HG03432 (cell line): ENCODE measurements around the gene CYP3A4.
"Not testable (repeated sequence)": the region's sequence is repeated elsewhere in the genome, so short reads cannot be mapped to it uniquely, and the experiment has no call there.

Experiments used
- ATAC-seq: cut with Tn5 transposase; IDR thresholded peaks from one replicate; pipeline ENCODE4 v1.9.1; 2021; ENCODE audit warnings: mild to moderate bottlenecking, moderate library complexity; ENCODE audit not compliant: unreplicated experiment

The CYP3A4 gene

GRCh38 chr7:99784007-99784406, at the start of gene CYP3A4:
Gene CYP3A4, minus strand, starts transcription at chr7:99784184. Its CDS starts 103 bp downstream, at chr7:99784081.
- ATAC-seq = no peak

GRCh38 chr7:99833289-99833877, 49.4 kb upstream of the CYP3A4 start:
- no peak for ATAC-seq

DNA sequence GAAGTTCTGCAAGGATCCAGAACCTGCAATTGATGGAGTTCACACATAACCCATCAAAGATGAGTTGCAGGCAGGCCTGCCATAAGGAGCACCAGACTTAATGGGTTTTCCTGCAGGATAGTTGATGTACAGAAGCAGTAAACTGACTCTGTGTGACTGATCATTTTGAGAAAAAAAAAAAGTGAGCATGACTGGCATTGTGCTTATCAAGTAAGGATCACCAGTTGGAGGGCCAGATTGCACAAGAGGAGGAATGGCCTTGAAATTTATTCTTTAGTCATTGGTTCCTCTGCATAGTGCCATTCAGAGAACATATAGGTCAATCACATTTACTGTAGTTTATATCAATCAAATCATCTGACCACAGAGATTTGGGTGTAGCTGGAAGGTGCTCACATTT, 47.6 kb upstream of the CYP3A4 start:
- ATAC-seq = no peak

DNA sequence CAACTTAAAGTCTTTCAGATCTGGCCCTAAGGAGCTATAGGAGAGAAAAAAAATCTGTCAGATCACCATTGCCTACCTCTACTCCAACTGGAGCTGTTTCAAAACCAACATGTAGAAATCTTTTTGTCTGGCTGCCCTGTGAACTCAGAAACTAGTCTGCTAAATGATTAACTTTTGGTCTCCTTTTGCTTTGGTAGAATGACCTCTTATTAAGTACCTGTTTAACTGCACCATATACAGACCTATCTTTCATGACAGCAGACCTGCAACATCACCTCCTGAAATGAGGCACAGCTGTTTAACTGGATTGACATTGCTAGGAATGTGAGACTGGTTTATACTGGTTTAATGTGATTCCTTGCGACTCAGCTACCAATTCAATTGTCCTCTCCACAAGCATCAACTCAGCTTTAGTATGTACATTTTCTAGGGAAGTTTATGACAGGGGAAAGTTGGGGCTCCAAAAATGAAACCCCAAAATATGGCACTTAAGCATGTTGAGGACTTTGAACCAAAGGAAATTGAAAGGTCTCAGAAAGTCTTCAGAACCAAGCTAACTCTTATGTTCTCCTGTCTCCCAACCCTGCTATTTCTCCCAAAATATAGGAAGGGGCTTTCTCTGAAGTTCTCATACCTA, 45.7 kb upstream of the CYP3A4 start:
- ATAC-seq = no peak

- ATAC-seq = no peak
These were observed 44.8 kb upstream of the CYP3A4 start for GRCh38 chr7:99828811-99829210.

DNA sequence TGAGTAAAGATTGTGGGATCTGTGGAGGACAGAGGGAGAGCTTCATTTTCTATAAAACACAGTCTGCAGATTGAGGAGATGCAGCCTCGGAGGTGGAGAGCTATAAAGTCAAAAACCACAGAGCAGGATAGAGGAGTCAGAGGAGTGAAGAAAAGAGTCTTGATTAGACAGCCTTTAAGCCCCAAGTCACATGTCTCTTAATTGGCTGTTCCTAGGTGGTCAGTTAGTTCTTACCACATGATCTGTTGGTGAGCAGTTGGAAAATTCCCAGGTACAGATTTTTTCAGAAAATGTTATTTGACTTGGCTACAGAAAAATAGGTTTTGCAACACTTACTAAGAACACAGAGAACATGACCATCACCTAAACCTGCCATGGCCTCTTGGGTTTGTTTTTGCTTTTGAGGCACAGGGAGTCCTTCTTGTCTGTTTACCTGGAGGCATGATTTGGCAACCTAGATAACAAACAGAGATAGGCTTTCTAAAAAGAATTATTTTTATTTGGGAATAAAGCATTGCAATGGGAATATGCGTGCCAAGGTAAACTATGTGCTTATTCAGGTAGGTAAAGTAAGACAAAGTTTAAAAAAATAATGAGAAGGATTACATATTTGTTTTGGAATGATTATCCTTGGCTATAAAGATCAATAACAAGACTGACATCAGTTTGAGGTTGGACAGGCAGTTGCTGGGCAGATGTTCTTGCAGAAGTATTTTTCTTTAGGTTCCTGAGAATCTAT, 43.2 kb upstream of the CYP3A4 start:
- ATAC-seq = no peak

DNA sequence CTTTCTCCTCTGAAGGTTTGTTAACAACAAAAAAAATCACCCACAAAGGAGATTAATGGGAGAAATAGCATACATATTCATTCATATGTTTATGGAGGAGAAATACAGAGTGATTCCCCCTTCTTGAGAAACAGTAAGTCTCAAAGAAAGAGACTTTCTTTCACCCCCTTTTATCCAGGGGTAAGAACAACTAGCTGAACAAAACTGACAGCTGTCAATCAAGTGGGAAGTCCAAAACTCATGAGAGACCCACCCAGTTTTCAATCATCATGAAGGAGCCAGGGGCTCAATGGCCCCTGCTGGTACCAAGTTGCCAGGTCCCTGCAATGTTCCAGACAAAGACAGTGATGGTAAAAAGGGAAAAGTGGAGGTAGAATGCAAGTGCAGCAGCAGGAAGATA, 41.9 kb upstream of the CYP3A4 start:
- ATAC-seq = no peak

- no peak for ATAC-seq
These were observed 41.5 kb upstream of the CYP3A4 start for GRCh38 chr7:99825452-99825851.

DNA sequence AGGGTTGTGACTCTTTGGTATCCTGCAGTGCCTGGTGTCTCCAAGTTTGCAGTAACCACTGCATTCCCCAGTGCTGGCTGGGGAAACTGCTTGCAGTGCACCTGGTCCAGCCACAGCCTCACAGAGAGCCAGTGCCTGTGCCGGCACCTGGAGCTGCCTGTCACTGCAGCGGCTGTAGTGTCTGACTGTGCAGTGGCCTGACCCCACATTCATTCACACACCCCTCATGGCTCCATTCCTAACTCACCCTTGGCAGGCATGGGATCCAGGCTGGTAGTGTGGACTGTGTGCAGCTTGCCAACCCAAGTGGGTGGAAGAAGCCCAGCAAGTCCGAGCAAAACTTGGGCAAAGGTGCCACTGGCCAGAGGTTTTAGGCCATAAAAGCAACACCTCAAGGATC, 40.1 kb upstream of the CYP3A4 start:
- ATAC-seq = no peak

- no peak for ATAC-seq
These were observed 39.0 kb upstream of the CYP3A4 start for GRCh38 chr7:99822731-99823718.

- no peak for ATAC-seq
These were observed 36.5 kb upstream of the CYP3A4 start for GRCh38 chr7:99820408-99821027.

DNA sequence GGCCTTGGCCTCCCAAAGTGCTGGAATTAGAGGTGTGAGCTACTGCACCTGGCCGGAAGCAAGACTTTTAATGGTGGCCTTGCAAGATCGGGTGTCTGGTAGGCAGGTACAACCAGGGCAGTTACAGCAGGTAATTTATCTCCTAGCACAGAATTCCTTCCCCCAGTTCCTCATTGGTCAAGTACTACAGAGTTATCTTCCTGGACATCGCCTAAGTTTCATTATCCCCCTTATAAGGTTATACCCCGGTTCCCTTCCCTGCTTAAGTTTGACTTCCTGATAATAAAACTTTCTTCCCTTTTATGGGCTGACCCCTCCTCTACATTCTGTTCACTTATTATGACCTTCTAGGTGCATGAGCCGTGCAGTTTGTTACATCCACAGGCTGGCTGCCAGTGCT, 24.8 kb upstream of the CYP3A4 start:
- ATAC-seq = no peak

- ATAC-seq = no peak
These were observed 23.0 kb upstream of the CYP3A4 start for GRCh38 chr7:99806839-99807478.

GRCh38 chr7:99805641-99806040, 21.7 kb upstream of the CYP3A4 start:
- no peak for ATAC-seq

GRCh38 chr7:99803118-99803517, 19.1 kb upstream of the CYP3A4 start:
- not testable (repeated sequence) for ATAC-seq

GRCh38 chr7:99801407-99801806, 17.4 kb upstream of the CYP3A4 start:
- ATAC-seq = not testable (repeated sequence)

- ATAC-seq = no peak
These were observed 15.0 kb upstream of the CYP3A4 start for GRCh38 chr7:99798972-99799371.

- ATAC-seq = not testable (repeated sequence)
These were observed 11.9 kb upstream of the CYP3A4 start for GRCh38 chr7:99795864-99796263.

DNA sequence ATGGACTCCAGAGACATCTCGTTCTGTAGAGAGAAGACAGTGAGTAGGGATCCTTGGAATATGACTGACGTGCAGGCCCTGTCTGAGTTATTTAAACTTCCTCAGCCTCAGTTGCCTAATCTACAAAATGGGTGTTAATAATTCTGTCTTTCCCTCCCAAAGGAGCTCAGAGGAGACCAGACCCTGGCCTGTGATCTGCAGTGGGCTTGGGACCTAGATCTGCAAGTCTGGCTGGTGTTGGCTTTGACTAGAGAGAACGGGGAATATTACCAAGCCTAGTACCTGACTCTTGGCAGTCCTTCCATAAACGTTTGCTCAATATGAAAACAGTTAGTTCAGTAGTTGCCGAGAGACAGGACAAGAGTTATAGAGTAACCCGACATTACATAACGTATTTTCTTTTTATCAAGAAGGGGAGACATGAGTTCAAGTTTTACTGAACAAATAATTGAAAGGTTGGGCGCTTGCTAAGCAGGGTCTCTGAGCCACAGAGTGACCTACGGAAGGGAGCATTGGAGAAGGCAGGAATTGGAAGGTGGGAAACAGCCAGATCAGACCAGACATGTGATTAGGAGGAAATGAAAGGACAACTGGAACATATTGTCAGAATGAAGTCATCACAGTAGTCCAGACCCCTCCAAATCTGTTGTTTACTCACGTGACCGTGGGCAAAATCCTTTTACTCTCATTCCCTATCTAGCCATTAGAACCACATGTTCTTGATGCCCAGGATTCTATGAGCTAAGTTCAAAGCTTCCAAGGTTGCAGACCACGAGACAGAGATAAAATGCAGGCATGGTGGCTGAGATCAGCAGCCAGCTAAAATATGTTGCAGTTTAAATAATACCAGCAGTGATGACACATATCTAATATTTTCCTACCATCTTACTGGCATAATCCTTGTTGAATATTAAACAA, 10.9 kb upstream of the CYP3A4 start:
- no peak for ATAC-seq
